Vagina (tissue), 2 donors: ENCODE data around the gene CHN1. TPM values are rescaled to one million over a fixed set of nuclear protein-coding genes. Genes with fewer than 3 reads are reported as not detected.

Experiments used
- DNase-seq, 2 donors: peaks; one replicate each; pipeline ENCODE4 v3.0.0-alpha.2; 2017; ENCODE audit errors: extremely low spot score in 2 of 2
- H3K27ac ChIP-seq: fragments of 200-600 bp; sonication (generic); one replicate; pipeline ENCODE4 v1.5.1; 2019
- H3K27me3 ChIP-seq: fragments of 200-600 bp; sonication (generic); one replicate; pipeline ENCODE4 v1.5.1; 2019
- H3K36me3 ChIP-seq, 2 donors: fragments of 200-600 bp; sonication (generic); one replicate each; pipeline ENCODE4 v1.5.1; 2017 to 2019
- H3K4me1 ChIP-seq: fragments of 200-600 bp; sonication (generic); one replicate; pipeline ENCODE4 v1.5.1; 2019
- H3K4me3 ChIP-seq, 2 donors: fragments of 200-600 bp; sonication (generic); 1 replicate in 1 of 2; 2 replicates in 1 of 2; pipeline ENCODE4 v1.5.1; 2016 to 2019
- H3K9me3 ChIP-seq: fragments of 200-600 bp; sonication (generic); one replicate; pipeline ENCODE4 v1.5.1; 2019
- POLR2A ChIP-seq, 2 donors: fragments of 450-650 bp; IDR thresholded peaks; one replicate each; pipeline ENCODE4 v1.6.1; 2017; ENCODE audit warnings: antibody characterized with exemption in 2 of 2, mild to moderate bottlenecking in 2 of 2, moderate library complexity in 2 of 2
- POLR2AphosphoS5 ChIP-seq, 2 donors: sonication (generic); formaldehyde crosslinking; IDR thresholded peaks; one replicate each; pipeline ENCODE4 v1.9.0; 2017; ENCODE audit warnings: antibody characterized with exemption in 2 of 2, mild to moderate bottlenecking in 2 of 2, low read depth in 1 of 2; ENCODE audit not compliant: insufficient read depth in 1 of 2
- intact Hi-C: fragments of 100-400 bp; cut with DNase I; formaldehyde crosslinking; loops from one replicate; pipeline ENCODE4 v1.15.1; 2023
- total RNA-seq: library from RNA; depleted of rRNA; stranded (reverse); fragments of >200 nt; gene quantifications from one replicate; pipeline ENCODE4 v1.2.3, GENCODE V29; 2016
- TF ChIP-seq, protein P1 (sequence below), 3 experiments: fragments of 450-650 bp in 2 of 3; fragments of 200-600 bp in 1 of 3; sonication (generic) in 1 of 3; IDR thresholded peaks; one replicate each; pipeline ENCODE4 v1.5.1; 2017 to 2019; ENCODE audit warnings: antibody characterized with exemption in 3 of 3, mild to moderate bottlenecking in 2 of 3, moderate library complexity in 2 of 3

The CHN1 gene
- total RNA-seq, 1 donor from 2014 or later: 9.6 TPM

DNA sequence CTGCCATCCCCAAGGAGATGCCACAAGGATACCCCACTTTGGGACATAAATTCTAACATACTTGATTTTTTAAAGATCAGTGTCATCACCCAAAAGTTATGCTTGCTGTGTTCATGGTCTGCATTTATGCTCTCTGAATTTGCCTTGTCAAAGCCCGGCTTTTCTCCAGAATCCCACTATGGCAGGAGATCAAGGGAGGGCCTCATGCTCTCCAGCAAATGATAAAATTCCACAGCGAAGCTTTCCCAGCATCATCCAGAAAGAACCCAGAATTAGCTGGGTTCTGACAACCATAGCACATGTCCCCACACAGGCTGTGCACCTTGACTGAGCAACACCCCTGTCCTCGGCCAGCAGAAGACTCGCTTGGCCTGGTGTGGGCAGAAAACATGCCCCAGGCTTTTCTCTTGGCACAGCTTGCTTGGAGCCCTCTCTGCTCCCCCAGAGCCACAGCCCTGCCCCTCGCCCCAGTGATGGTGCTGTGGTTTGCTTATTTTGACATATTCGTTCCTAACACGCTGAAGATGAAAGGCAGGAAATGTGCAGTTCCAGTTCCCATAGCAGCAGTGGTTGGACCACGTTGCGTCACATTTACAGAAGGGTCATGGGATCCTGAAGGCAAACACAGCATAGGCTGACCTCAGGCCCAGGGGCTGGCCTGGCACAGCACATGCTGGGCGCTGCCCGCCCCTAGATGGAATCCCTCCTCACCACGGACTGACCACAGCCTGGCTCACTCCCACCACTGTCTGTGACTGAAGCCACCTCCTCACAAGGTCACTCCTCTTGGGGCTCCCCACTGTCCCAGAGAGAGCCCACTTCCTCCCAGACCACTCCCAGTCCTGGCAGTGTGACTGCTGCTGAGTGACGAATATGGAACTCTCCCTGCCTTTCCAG, 226.8 kb downstream of the CHN1 start:
- intact Hi-C loops: no loop called here
- no peaks in the 10 kb centered on the region for H3K36me3 ChIP-seq
- H3K9me3 ChIP-seq: no peaks in the 10 kb centered on the region
- peak overlapping the region; percentile 21 for H3K27ac ChIP-seq
- no peaks in the 10 kb centered on the region for H3K27me3 ChIP-seq
- TF ChIP-seq, protein P1, sequence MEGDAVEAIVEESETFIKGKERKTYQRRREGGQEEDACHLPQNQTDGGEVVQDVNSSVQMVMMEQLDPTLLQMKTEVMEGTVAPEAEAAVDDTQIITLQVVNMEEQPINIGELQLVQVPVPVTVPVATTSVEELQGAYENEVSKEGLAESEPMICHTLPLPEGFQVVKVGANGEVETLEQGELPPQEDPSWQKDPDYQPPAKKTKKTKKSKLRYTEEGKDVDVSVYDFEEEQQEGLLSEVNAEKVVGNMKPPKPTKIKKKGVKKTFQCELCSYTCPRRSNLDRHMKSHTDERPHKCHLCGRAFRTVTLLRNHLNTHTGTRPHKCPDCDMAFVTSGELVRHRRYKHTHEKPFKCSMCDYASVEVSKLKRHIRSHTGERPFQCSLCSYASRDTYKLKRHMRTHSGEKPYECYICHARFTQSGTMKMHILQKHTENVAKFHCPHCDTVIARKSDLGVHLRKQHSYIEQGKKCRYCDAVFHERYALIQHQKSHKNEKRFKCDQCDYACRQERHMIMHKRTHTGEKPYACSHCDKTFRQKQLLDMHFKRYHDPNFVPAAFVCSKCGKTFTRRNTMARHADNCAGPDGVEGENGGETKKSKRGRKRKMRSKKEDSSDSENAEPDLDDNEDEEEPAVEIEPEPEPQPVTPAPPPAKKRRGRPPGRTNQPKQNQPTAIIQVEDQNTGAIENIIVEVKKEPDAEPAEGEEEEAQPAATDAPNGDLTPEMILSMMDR (IDR thresholded peaks at IDR 0.05): no peak
- no peak for TF ChIP-seq POLR2A (IDR thresholded peaks at IDR 0.05)
- TF ChIP-seq POLR2AphosphoS5 (IDR thresholded peaks at IDR 0.05; ENCODE audit: insufficient read depth in 1 of 2, low read depth in 1 of 2): peak in 1 of 2 donors; percentile 73
- no peak for DNase-seq
- H3K4me1 ChIP-seq: peaks cover 15% of the 10 kb centered on the region
- H3K4me3 ChIP-seq: no peak overlapping the region

- intact Hi-C loops: loop anchor here (1.0 kb wide), 1 partner anchor 47 kb away; no protein-coding TSS in a partner anchor
- no peak for DNase-seq
These were observed 227.7 kb downstream of the CHN1 start for GRCh38 chr2:174777347-174778084.

GRCh38 chr2:174776675-174777074, 228.5 kb downstream of the CHN1 start:
- Histone ChIP-seq H3K9me3 (no peaks in the 10 kb centered on the region), H3K36me3 (no peaks in the 10 kb centered on the region), H3K27ac (peak overlapping the region; percentile 21), H3K4me3 (no peak overlapping the region), H3K27me3 (no peaks in the 10 kb centered on the region), H3K4me1 (peaks cover 24% of the 10 kb centered on the region)
- DNase-seq: no peak
- TF ChIP-seq, protein P1 (IDR thresholded peaks at IDR 0.05): no peak
- intact Hi-C loops: loop anchor here (1.0 kb wide), 1 partner anchor 46 kb away; no protein-coding TSS in a partner anchor

More at GRCh38 chr2:174777347-174778084, 227.7 kb downstream of the CHN1 start:
- peaks cover 15% of the 10 kb centered on the region for H3K4me1 ChIP-seq
- no peaks in the 10 kb centered on the region for H3K27me3 ChIP-seq
- peak overlapping the region; percentile 21 for H3K27ac ChIP-seq
- TF ChIP-seq, protein P1 (IDR thresholded peaks at IDR 0.05): no peak
- TF ChIP-seq POLR2AphosphoS5 (IDR thresholded peaks at IDR 0.05; ENCODE audit: insufficient read depth in 1 of 2, low read depth in 1 of 2) (no peak), POLR2A (IDR thresholded peaks at IDR 0.05) (no peak)
- H3K4me3 ChIP-seq: no peak overlapping the region
- no peaks in the 10 kb centered on the region for H3K36me3 ChIP-seq
- no peaks in the 10 kb centered on the region for H3K9me3 ChIP-seq

DNA sequence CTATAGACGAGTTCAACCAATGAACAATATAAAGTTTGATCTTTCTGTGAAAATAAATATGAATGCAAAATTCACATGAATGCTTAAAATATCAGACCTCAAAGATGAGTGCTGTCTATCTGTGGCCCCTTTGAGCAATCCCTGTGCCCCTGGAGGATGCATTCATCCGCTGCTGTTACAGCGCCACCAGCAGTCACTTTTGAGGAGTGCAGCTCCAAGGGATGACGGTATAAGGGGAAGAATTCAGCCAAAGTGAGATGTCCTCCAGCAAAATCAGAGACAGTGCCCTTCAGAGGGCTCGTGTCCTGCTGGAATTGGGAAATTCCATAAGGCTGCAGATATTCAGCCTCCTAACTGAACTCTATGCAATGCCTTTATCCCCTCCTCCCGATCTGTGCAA, 229.0 kb downstream of the CHN1 start:
- Histone ChIP-seq H3K36me3 (no peaks in the 10 kb centered on the region), H3K4me3 (no peak overlapping the region), H3K27me3 (no peaks in the 10 kb centered on the region), H3K27ac (no peak overlapping the region), H3K9me3 (no peaks in the 10 kb centered on the region), H3K4me1 (peaks cover 25% of the 10 kb centered on the region)
- no peak for DNase-seq
- TF ChIP-seq POLR2AphosphoS5 (IDR thresholded peaks at IDR 0.05; ENCODE audit: insufficient read depth in 1 of 2, low read depth in 1 of 2): no peak
- TF ChIP-seq, protein P1 (IDR thresholded peaks at IDR 0.05): no peak
- intact Hi-C loops: no loop called here
